Measurements from ENCODE around the gene TTC34. TPM values are rescaled to one million over a fixed set of nuclear protein-coding genes. Genes with fewer than 3 reads are reported as not detected.

Gene TTC34
- total and polyA plus RNA-seq, 2 of the 4 experiments (the other 2 are of a cell fraction) = under 0.01 to 0.09 TPM

DNA sequence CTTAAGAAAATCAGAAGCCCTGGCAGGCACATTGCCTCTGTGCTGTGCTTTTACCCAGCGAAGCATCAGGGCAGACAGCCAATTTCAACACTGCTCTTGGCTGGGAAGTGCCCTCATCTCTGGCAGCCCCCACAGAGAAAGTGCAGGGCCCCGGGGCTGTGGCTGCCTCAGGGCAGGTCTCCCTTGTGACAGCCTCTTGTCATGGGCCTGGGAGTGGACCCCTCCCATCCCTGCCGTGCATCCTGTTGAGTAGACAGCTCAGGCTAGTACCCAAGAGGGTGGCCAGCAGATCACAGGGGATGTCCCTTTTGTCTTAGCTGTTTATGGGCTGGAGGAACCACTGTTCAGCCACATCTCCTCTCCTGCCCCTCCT is 23.3 kb downstream of the TTC34 start:
- Histone ChIP-seq H3K9ac (ENCODE audit: low read depth, low read length) (no peak overlapping the region), H2AK5ac (ENCODE audit: low read depth, low read length) (no peak overlapping the region), H3K36me3 (ENCODE audit: control insufficient read depth, insufficient read depth, low read length) (no peaks in the 10 kb centered on the region), H2BK120ac (ENCODE audit: low read depth, low read length) (no peak overlapping the region), H2BK15ac (ENCODE audit: low read depth, low read length) (no peak overlapping the region), H3K4me1 (ENCODE audit: control insufficient read depth, insufficient read depth, low read length) (no peaks in the 10 kb centered on the region), H4K91ac (ENCODE audit: insufficient read depth, low read depth, low read length) (no peak overlapping the region), H2BK20ac (ENCODE audit: low read depth, low read length) (no peak overlapping the region), H3K14ac (replicated peaks; ENCODE audit: low read depth, low read length) (no peak overlapping the region), H4K5ac (ENCODE audit: low read depth, low read length) (no peak overlapping the region), H3K9me3 (ENCODE audit: control insufficient read depth, insufficient read depth, low read length) (peaks cover 12% of the 10 kb centered on the region), H3K4ac (ENCODE audit: low read depth, low read length) (no peak overlapping the region), H3K4me2 (ENCODE audit: low read depth, low read length) (no peak overlapping the region), H4K20me1 (ENCODE audit: insufficient read depth, low read length) (no peaks in the 10 kb centered on the region), H3K79me1 (ENCODE audit: low read depth in 1 of 2, low read length in 2 of 2) (no peaks in the 10 kb centered on the region), H3K18ac (ENCODE audit: low read depth, low read length) (no peak overlapping the region), H3K27me3 (ENCODE audit: control insufficient read depth, insufficient read depth, low read length) (no peaks in the 10 kb centered on the region), H3K4me3 (ENCODE audit: insufficient read depth, low read depth, low read length) (no peak overlapping the region), H4K8ac (ENCODE audit: low read depth in 2 of 2, low read length in 2 of 2) (no peak overlapping the region), H2AFZ (replicated peaks; ENCODE audit: low read length, poor library complexity) (no peak overlapping the region), H3K56ac (ENCODE audit: extremely low read depth, insufficient read depth, low read length) (no peak overlapping the region), H3K23ac (ENCODE audit: low read depth, low read length) (no peak overlapping the region), H3K9me1 (ENCODE audit: insufficient read depth, low read length) (no peaks in the 10 kb centered on the region), H2AK9ac (replicated peaks; ENCODE audit: low read depth, low read length, poor library complexity) (peak overlapping the region; percentile 70), H2BK5ac (ENCODE audit: low read depth, low read length, poor library complexity, severe bottlenecking) (no peak overlapping the region), H3K27ac (ENCODE audit: insufficient read depth, low read length) (no peak overlapping the region)
- intact Hi-C loops (cut with micrococcal nuclease) (no loop called here), dilution Hi-C loops (cut with HindIII; ENCODE audit: low sequenced_read_pairs, unreplicated experiment) (no loop called here), in situ Hi-C loops (cut with MboI; ENCODE audit: low sequenced_read_pairs) (no loop called here)
- 17% methylated on average over 1 of the region's 3 CpGs; no CpG with 5 or more reads in 1 of the 2 experiments for WGBS, 2 experiments (ENCODE audit: extremely low coverage in 2 of 2, insufficient read length in 1 of 2)
- ATAC-seq (ENCODE audit: low read depth) (no peak), DNase-seq (no peak)
- POLR2A ChIA-PET (ENCODE audit: unreplicated experiment) = no interaction called here
- CTCF ChIA-PET = no interaction called here
- BruUV-seq (replicated peaks) = no TSS peak
- TF ChIP-seq, protein P1, sequence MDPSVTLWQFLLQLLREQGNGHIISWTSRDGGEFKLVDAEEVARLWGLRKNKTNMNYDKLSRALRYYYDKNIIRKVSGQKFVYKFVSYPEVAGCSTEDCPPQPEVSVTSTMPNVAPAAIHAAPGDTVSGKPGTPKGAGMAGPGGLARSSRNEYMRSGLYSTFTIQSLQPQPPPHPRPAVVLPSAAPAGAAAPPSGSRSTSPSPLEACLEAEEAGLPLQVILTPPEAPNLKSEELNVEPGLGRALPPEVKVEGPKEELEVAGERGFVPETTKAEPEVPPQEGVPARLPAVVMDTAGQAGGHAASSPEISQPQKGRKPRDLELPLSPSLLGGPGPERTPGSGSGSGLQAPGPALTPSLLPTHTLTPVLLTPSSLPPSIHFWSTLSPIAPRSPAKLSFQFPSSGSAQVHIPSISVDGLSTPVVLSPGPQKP (IDR thresholded peaks at IDR 0.05; ENCODE audit: borderline replicate concordance, low read depth, low read length) = no peak
- TF ChIP-seq SMC3 (IDR thresholded peaks at IDR 0.05; ENCODE audit: low read depth, low read length) (no peak), BHLHE40 (IDR thresholded peaks at IDR 0.05; ENCODE audit: low read depth, low read length) (no peak), MAZ (IDR thresholded peaks at IDR 0.05; ENCODE audit: borderline replicate concordance, low read depth, low read length) (no peak), RCOR1 (IDR thresholded peaks at IDR 0.05; ENCODE audit: insufficient replicate concordance, low read length) (no peak)
- TF ChIP-seq, protein P2, sequence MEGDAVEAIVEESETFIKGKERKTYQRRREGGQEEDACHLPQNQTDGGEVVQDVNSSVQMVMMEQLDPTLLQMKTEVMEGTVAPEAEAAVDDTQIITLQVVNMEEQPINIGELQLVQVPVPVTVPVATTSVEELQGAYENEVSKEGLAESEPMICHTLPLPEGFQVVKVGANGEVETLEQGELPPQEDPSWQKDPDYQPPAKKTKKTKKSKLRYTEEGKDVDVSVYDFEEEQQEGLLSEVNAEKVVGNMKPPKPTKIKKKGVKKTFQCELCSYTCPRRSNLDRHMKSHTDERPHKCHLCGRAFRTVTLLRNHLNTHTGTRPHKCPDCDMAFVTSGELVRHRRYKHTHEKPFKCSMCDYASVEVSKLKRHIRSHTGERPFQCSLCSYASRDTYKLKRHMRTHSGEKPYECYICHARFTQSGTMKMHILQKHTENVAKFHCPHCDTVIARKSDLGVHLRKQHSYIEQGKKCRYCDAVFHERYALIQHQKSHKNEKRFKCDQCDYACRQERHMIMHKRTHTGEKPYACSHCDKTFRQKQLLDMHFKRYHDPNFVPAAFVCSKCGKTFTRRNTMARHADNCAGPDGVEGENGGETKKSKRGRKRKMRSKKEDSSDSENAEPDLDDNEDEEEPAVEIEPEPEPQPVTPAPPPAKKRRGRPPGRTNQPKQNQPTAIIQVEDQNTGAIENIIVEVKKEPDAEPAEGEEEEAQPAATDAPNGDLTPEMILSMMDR (conservative IDR thresholded peaks at IDR 0.05; ENCODE audit: low read depth, low read length) = no peak
